Activated CD8-positive, alpha-beta memory T cell treated with anti-CD3 and anti-CD28 coated beads, Interleukin-2, amount 50 U/mL, for 24 hours (primary cell): ENCODE data around the gene APP.
"Not testable (repeated sequence)": the region's sequence is repeated elsewhere in the genome, so short reads cannot be mapped to it uniquely, and the experiment has no call there.

ENCODE experiments used
- DNase-seq: peaks from one replicate; pipeline ENCODE4 v3.0.0-alpha.2; 2020; ENCODE audit errors: extremely low read depth

Gene APP

GRCh38 chr21:26098772-26099397 lies 71.7 kb downstream of the APP start:
- no peak for DNase-seq

GRCh38 chr21:26097475-26097874 lies 73.1 kb downstream of the APP start:
- DNase-seq: no peak

- DNase-seq: no peak
These were observed 73.8 kb downstream of the APP start for GRCh38 chr21:26096494-26097371.

- no peak for DNase-seq
These were observed 75.4 kb downstream of the APP start for GRCh38 chr21:26095131-26095530.

- DNase-seq: no peak
These were observed 77.4 kb downstream of the APP start for GRCh38 chr21:26093122-26093521.

GRCh38 chr21:26091480-26092018 lies 79.0 kb downstream of the APP start:
- no peak for DNase-seq

- no peak for DNase-seq
These were observed 80.8 kb downstream of the APP start for GRCh38 chr21:26089730-26090129.

GRCh38 chr21:26087223-26087918 lies 83.2 kb downstream of the APP start:
- DNase-seq: no peak

- no peak for DNase-seq
These were observed 84.7 kb downstream of the APP start for GRCh38 chr21:26085882-26086281.

GRCh38 chr21:26085127-26085526 lies 85.4 kb downstream of the APP start:
- DNase-seq: no peak

GRCh38 chr21:26082549-26082948 lies 88.0 kb downstream of the APP start:
- DNase-seq: no peak

GRCh38 chr21:26081175-26081760 lies 89.3 kb downstream of the APP start:
- not testable (repeated sequence) for DNase-seq

- no peak for DNase-seq
These were observed 90.4 kb downstream of the APP start for GRCh38 chr21:26080211-26080610.

- no peak for DNase-seq
These were observed 91.2 kb downstream of the APP start for GRCh38 chr21:26079366-26079765.

- no peak for DNase-seq
These were observed 93.0 kb downstream of the APP start for GRCh38 chr21:26077521-26077920.

- DNase-seq: no peak
These were observed 97.6 kb downstream of the APP start for GRCh38 chr21:26072666-26073615.

- DNase-seq: no peak
These were observed 99.6 kb downstream of the APP start for GRCh38 chr21:26070822-26071425.

GRCh38 chr21:26070121-26070520 lies 100.4 kb downstream of the APP start:
- no peak for DNase-seq

- no peak for DNase-seq
These were observed 101.8 kb downstream of the APP start for GRCh38 chr21:26068776-26069175.

GRCh38 chr21:26067836-26068594 lies 102.6 kb downstream of the APP start:
- no peak for DNase-seq
